ENCODE data around the gene MAB21L1. TPM values are rescaled to one million over a fixed set of nuclear protein-coding genes. Genes with fewer than 3 reads are reported as not detected.

Gene MAB21L1
- total RNA-seq, 1 experiment from 2014 or later, result not detected

DNA sequence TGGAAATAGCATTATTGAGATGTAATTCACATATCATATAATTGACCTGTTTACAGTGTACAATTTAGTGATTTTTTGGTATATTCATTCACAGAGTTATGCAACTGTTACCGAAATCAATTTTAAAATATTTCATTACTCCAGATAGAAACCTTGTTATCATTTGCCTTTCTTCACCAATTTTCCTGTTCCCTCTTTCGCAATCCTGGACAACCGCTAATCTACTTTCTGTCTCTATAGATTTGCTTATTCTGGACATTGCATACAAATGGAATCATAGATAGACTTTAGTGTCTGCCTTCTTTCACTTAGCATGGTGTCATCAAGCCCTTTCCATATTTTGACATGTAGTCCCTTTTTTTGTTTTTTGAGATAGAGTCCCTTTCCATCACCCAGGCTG, 19.2 kb downstream of the MAB21L1 start:
- DNase-seq (ENCODE audit: low read depth, low spot score) (no peak), ATAC-seq (no peak)
- no peak overlapping the region for H3K4me3 ChIP-seq (replicated peaks in 1 of 2; ENCODE audit: low read depth in 1 of 2, low read length in 2 of 2)
- ChIA-PET POLR2A (no interaction called here), RAD21 (ENCODE audit: low non-redundant PET in 1 of 2, low total read pairs in 2 of 2, uncharacterized antibody in 2 of 2, unreplicated experiment in 2 of 2) (no interaction called here), CTCF (no interaction called here)
- H3K9me3 ChIP-seq (ENCODE audit: control insufficient read depth in 1 of 2, insufficient read depth in 1 of 2, low read depth in 1 of 2, low read length in 2 of 2), result no peaks in the 10 kb centered on the region
- H3K4me1 ChIP-seq (ENCODE audit: control insufficient read depth in 1 of 2, insufficient read depth in 2 of 2, low read length in 2 of 2), result no peaks in the 10 kb centered on the region
- no TSS peak for BruUV-seq (replicated peaks)
- no peaks in the 10 kb centered on the region for H3K27me3 ChIP-seq (ENCODE audit: insufficient read depth, low read length)
- H3K4me2 ChIP-seq (ENCODE audit: low read length), result no peak overlapping the region
- no peaks in the 10 kb centered on the region for H3K36me3 ChIP-seq (ENCODE audit: control insufficient read depth in 1 of 2, insufficient read depth in 2 of 2, low read length in 2 of 2)
- no peak overlapping the region for H3K27ac ChIP-seq (ENCODE audit: low read depth, low read length)
- TF ChIP-seq SRF (IDR thresholded peaks at IDR 0.05; ENCODE audit: low read depth) (no peak), POLR2AphosphoS5 (IDR thresholded peaks at IDR 0.05; ENCODE audit: low read depth, low read length) (no peak), POLR2A (IDR thresholded peaks at IDR 0.05; ENCODE audit: borderline replicate concordance, extremely low read depth, insufficient read depth, insufficient read length) (no peak), ZNF274 (IDR thresholded peaks at IDR 0.05; ENCODE audit: low read depth, low read length) (no peak), CEBPB (IDR thresholded peaks at IDR 0.05; ENCODE audit: low read depth) (no peak)
- TF ChIP-seq, protein P1, sequence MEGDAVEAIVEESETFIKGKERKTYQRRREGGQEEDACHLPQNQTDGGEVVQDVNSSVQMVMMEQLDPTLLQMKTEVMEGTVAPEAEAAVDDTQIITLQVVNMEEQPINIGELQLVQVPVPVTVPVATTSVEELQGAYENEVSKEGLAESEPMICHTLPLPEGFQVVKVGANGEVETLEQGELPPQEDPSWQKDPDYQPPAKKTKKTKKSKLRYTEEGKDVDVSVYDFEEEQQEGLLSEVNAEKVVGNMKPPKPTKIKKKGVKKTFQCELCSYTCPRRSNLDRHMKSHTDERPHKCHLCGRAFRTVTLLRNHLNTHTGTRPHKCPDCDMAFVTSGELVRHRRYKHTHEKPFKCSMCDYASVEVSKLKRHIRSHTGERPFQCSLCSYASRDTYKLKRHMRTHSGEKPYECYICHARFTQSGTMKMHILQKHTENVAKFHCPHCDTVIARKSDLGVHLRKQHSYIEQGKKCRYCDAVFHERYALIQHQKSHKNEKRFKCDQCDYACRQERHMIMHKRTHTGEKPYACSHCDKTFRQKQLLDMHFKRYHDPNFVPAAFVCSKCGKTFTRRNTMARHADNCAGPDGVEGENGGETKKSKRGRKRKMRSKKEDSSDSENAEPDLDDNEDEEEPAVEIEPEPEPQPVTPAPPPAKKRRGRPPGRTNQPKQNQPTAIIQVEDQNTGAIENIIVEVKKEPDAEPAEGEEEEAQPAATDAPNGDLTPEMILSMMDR (IDR thresholded peaks at IDR 0.05 in 2 of 3, conservative IDR thresholded peaks at IDR 0.05 in 1 of 3; ENCODE audit: borderline replicate concordance in 1 of 3, insufficient read depth in 1 of 3, low read depth in 2 of 3, low read length in 2 of 3), result no peak
- H3K79me2 ChIP-seq (ENCODE audit: insufficient read depth, low read length), result no peaks in the 10 kb centered on the region
- H3K9me2 ChIP-seq (ENCODE audit: insufficient read depth), result no peaks in the 10 kb centered on the region
- no peaks in the 10 kb centered on the region; the same call in 1 of the 2 replicates for H4K20me1 ChIP-seq (ENCODE audit: insufficient read depth)
- no peak overlapping the region for H3K9ac ChIP-seq (ENCODE audit: low read length)
- no peak overlapping the region for H2AFZ ChIP-seq (ENCODE audit: low read depth, low read length, poor library complexity, severe bottlenecking)
- intact Hi-C loops (cut with micrococcal nuclease), result no loop called here

DNA sequence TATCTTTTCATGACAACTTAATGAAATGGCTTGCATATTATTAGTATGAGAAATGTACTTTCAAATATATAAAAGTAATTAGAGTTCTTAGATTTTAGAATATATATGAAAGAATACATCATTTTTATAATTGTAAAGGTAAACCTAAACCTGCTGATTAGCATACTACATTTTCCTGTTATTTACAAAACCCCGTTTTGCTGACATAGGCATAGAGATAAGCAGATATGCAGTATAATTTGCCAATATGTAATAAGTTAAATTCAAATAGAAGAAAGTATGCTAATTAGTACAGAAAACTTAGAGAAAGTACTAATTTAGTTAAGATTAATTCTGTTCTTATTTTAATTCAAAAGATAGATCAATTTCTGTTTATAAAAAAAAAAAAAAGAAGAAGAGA, 21.5 kb downstream of the MAB21L1 start:
- Histone ChIP-seq H3K9ac (ENCODE audit: low read length) (no peak overlapping the region), H3K4me2 (ENCODE audit: low read length) (no peak overlapping the region), H3K4me3 (replicated peaks in 1 of 2; ENCODE audit: low read depth in 1 of 2, low read length in 2 of 2) (no peak overlapping the region), H3K4me1 (ENCODE audit: control insufficient read depth in 1 of 2, insufficient read depth in 2 of 2, low read length in 2 of 2) (no peaks in the 10 kb centered on the region), H3K9me2 (ENCODE audit: insufficient read depth) (no peaks in the 10 kb centered on the region), H3K27ac (ENCODE audit: low read depth, low read length) (no peak overlapping the region), H2AFZ (ENCODE audit: low read depth, low read length, poor library complexity, severe bottlenecking) (no peak overlapping the region), H3K9me3 (ENCODE audit: control insufficient read depth in 1 of 2, insufficient read depth in 1 of 2, low read depth in 1 of 2, low read length in 2 of 2) (no peaks in the 10 kb centered on the region), H3K27me3 (ENCODE audit: insufficient read depth, low read length) (no peaks in the 10 kb centered on the region), H3K79me2 (ENCODE audit: insufficient read depth, low read length) (no peaks in the 10 kb centered on the region), H3K36me3 (ENCODE audit: control insufficient read depth in 1 of 2, insufficient read depth in 2 of 2, low read length in 2 of 2) (no peaks in the 10 kb centered on the region), H4K20me1 (ENCODE audit: insufficient read depth) (no peaks in the 10 kb centered on the region; the same call in 1 of the 2 replicates)
- ChIA-PET CTCF (no interaction called here), POLR2A (no interaction called here), RAD21 (ENCODE audit: low non-redundant PET in 1 of 2, low total read pairs in 2 of 2, uncharacterized antibody in 2 of 2, unreplicated experiment in 2 of 2) (no interaction called here)
- intact Hi-C loops (cut with micrococcal nuclease), result no loop called here
- DNase-seq (ENCODE audit: low read depth, low spot score), result no peak
- no TSS peak for BruUV-seq (replicated peaks)
- no peak for ATAC-seq
- no peak for TF ChIP-seq POLR2AphosphoS5 (IDR thresholded peaks at IDR 0.05; ENCODE audit: low read depth, low read length)
- TF ChIP-seq SRF (IDR thresholded peaks at IDR 0.05; ENCODE audit: low read depth), result no peak
- TF ChIP-seq POLR2A (IDR thresholded peaks at IDR 0.05; ENCODE audit: borderline replicate concordance, extremely low read depth, insufficient read depth, insufficient read length), result no peak
- TF ChIP-seq CEBPB (IDR thresholded peaks at IDR 0.05; ENCODE audit: low read depth), result no peak
- no peak for TF ChIP-seq YY1 (IDR thresholded peaks at IDR 0.05; ENCODE audit: extremely low read depth, insufficient replicate concordance, low read depth, low read length)
- TF ChIP-seq RAD21 (IDR thresholded peaks at IDR 0.05; ENCODE audit: low read depth), result no peak
- no peak for TF ChIP-seq EZH2 (IDR thresholded peaks at IDR 0.05)
- TF ChIP-seq ZFX (IDR thresholded peaks at IDR 0.05), result no peak
- TF ChIP-seq, protein P2, sequence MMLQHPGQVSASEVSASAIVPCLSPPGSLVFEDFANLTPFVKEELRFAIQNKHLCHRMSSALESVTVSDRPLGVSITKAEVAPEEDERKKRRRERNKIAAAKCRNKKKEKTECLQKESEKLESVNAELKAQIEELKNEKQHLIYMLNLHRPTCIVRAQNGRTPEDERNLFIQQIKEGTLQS (IDR thresholded peaks at IDR 0.05), result no peak
- TF ChIP-seq CBX3 (IDR thresholded peaks at IDR 0.05; ENCODE audit: low read depth), result no peak
- TF ChIP-seq, protein P1 (IDR thresholded peaks at IDR 0.05 in 2 of 3, conservative IDR thresholded peaks at IDR 0.05 in 1 of 3; ENCODE audit: borderline replicate concordance in 1 of 3, insufficient read depth in 1 of 3, low read depth in 2 of 3, low read length in 2 of 3), result no peak
- TF ChIP-seq TCF7L2 (IDR thresholded peaks at IDR 0.05; ENCODE audit: borderline replicate concordance, extremely low read depth, insufficient read depth, insufficient read length), result no peak
- TF ChIP-seq FOSL1 (IDR thresholded peaks at IDR 0.05; ENCODE audit: low read depth), result no peak
- TF ChIP-seq ELF1 (IDR thresholded peaks at IDR 0.05; ENCODE audit: borderline replicate concordance, low read depth), result no peak
- TF ChIP-seq, protein P3, sequence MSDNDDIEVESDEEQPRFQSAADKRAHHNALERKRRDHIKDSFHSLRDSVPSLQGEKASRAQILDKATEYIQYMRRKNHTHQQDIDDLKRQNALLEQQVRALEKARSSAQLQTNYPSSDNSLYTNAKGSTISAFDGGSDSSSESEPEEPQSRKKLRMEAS (IDR thresholded peaks at IDR 0.05), result no peak
